ENCODE data around the gene NEMP1.

The NEMP1 gene

GRCh38 chr12:57109207-57110103 is 30.9 kb upstream of the NEMP1 start:
- no peak for TF ChIP-seq CTCF (IDR thresholded peaks at IDR 0.05)

- TF ChIP-seq CTCF (IDR thresholded peaks at IDR 0.05): no peak
Observed at GRCh38 chr12:57107456-57108155, 29.0 kb upstream of the NEMP1 start.

GRCh38 chr12:57106021-57106708 is 27.6 kb upstream of the NEMP1 start:
- TF ChIP-seq CTCF (IDR thresholded peaks at IDR 0.05): no peak

- TF ChIP-seq CTCF (IDR thresholded peaks at IDR 0.05): no peak
Observed at GRCh38 chr12:57105011-57105753, 26.6 kb upstream of the NEMP1 start.

GRCh38 chr12:57104292-57104910 is 25.8 kb upstream of the NEMP1 start:
- no peak for TF ChIP-seq CTCF (IDR thresholded peaks at IDR 0.05)

GRCh38 chr12:57103856-57104255 is 25.3 kb upstream of the NEMP1 start:
- TF ChIP-seq CTCF (IDR thresholded peaks at IDR 0.05): no peak
